Transverse colon (tissue), 4 donors: ENCODE data around the gene RTL10. TPM values are rescaled to one million over a fixed set of nuclear protein-coding genes. Genes with fewer than 3 reads are reported as not detected.

Source experiments
- DNase-seq: peaks from one replicate; pipeline ENCODE4 v3.0.0-alpha.2; 2019
- H3K27ac ChIP-seq, 4 donors: fragments of 200-600 bp; sonication (generic); 2 replicates each; pipeline ENCODE4 v1.5.1; 2016 to 2018; ENCODE audit warnings: inconsistent platforms in 4 of 4
- H3K27me3 ChIP-seq: fragments of 200-600 bp; sonication (generic); 2 replicates; pipeline ENCODE4 v1.5.1; 2017; ENCODE audit warnings: inconsistent platforms
- H3K36me3 ChIP-seq, 4 donors: fragments of 200-600 bp; sonication (generic); 2 replicates each; pipeline ENCODE4 v1.5.1; 2017 to 2019; ENCODE audit warnings: inconsistent platforms in 4 of 4
- H3K4me1 ChIP-seq, 4 donors: fragments of 200-600 bp; sonication (generic); 2 replicates each; pipeline ENCODE4 v1.5.1; 2017 to 2020; ENCODE audit warnings: inconsistent platforms in 4 of 4
- H3K4me3 ChIP-seq, 4 donors: fragments of 200-600 bp; sonication (generic); 1 replicate in 1 of 4; 2 replicates in 3 of 4; pipeline versions ENCODE4 v1.5.1 to v1.6.1; 2017 to 2019; ENCODE audit warnings: inconsistent platforms in 4 of 4
- H3K9me3 ChIP-seq, 2 donors: fragments of 200-600 bp; sonication (generic); 2 replicates each; pipeline ENCODE4 v1.5.1; 2017 to 2019; ENCODE audit warnings: inconsistent platforms in 2 of 2
- EP300 ChIP-seq: sonication (generic); formaldehyde crosslinking; IDR thresholded peaks from one replicate; pipeline ENCODE4 v1.6.1; 2017; ENCODE audit warnings: antibody characterized with exemption, low read depth
- POLR2A ChIP-seq: fragments of 450-650 bp; IDR thresholded peaks from one replicate; pipeline ENCODE4 v1.6.1; 2016; ENCODE audit warnings: antibody characterized with exemption, mild to moderate bottlenecking, moderate library complexity
- POLR2AphosphoS5 ChIP-seq, 3 donors: sonication (generic); formaldehyde crosslinking; IDR thresholded peaks; one replicate each; pipeline ENCODE4 v1.6.1; 2016; ENCODE audit warnings: antibody characterized with exemption in 3 of 3
- WGBS, 2 donors: methylation state at CpG; one replicate each; pipeline ENCODE4 v1.1.5; 2018; ENCODE audit warnings: low coverage in 1 of 2; 5-methylcytosine and 5-hydroxymethylcytosine counted together
- in situ Hi-C, 4 donors: fragments of 200-750 bp; cut with MboI; loops; one replicate each; pipeline versions ENCODE4 v1.15.0 to v1.15.1; 2017; ENCODE audit warnings: low sequenced_read_pairs in 3 of 4, low pct_ligation_motif_present in 1 of 4, low pct_unique_long_range_greater_than_20kb in 1 of 4
- intact Hi-C: fragments of 100-400 bp; cut with DNase I; formaldehyde crosslinking; loops from one replicate; pipeline ENCODE4 v1.15.1; 2023; ENCODE audit warnings: low total_unique reads
- total RNA-seq, 4 donors: library from RNA; depleted of rRNA; stranded (reverse); fragments of >200 nt; gene quantifications; one replicate each; pipeline ENCODE4 v1.1.0, GENCODE V29; 2016
- TF ChIP-seq, protein P1 (sequence below), 5 experiments: fragments of 200-600 bp in 3 of 5; fragments of 450-650 bp in 2 of 5; sonication (generic) in 3 of 5; IDR thresholded peaks; 1 replicate in 2 of 5; 2 replicates in 3 of 5; pipeline ENCODE4 v1.5.1; 2016 to 2017; ENCODE audit warnings: antibody characterized with exemption in 5 of 5, inconsistent platforms in 3 of 5, mild to moderate bottlenecking in 2 of 5, moderate library complexity in 1 of 5

The RTL10 gene
- total RNA-seq, 4 donors from 2014 or later = 7.1 to 16.8 (median 7.8) TPM

GRCh38 chr22:19809741-19810140, 44.9 kb downstream of the RTL10 start:
- H3K4me3 ChIP-seq = no peak overlapping the region
- H3K36me3 ChIP-seq = no peaks in the 10 kb centered on the region
- H3K4me1 ChIP-seq = peaks cover 0 to 11% (median 6%) of the 10 kb centered on the region in 4 donors
- in situ Hi-C loops (no loop called here), intact Hi-C loops (no loop called here)
- 97 to 100% methylated on average over 1 to 3 of the region's 3 CpGs for WGBS, 2 donors
- TF ChIP-seq POLR2A (no peak), EP300 (no peak), POLR2AphosphoS5 (IDR thresholded peaks at IDR 0.05) (no peak)
- TF ChIP-seq, protein P1, sequence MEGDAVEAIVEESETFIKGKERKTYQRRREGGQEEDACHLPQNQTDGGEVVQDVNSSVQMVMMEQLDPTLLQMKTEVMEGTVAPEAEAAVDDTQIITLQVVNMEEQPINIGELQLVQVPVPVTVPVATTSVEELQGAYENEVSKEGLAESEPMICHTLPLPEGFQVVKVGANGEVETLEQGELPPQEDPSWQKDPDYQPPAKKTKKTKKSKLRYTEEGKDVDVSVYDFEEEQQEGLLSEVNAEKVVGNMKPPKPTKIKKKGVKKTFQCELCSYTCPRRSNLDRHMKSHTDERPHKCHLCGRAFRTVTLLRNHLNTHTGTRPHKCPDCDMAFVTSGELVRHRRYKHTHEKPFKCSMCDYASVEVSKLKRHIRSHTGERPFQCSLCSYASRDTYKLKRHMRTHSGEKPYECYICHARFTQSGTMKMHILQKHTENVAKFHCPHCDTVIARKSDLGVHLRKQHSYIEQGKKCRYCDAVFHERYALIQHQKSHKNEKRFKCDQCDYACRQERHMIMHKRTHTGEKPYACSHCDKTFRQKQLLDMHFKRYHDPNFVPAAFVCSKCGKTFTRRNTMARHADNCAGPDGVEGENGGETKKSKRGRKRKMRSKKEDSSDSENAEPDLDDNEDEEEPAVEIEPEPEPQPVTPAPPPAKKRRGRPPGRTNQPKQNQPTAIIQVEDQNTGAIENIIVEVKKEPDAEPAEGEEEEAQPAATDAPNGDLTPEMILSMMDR (IDR thresholded peaks at IDR 0.05) = no peak
- H3K27me3 ChIP-seq = no peaks in the 10 kb centered on the region
- H3K27ac ChIP-seq = no peak overlapping the region
- DNase-seq = no peak
- no peaks in the 10 kb centered on the region for H3K9me3 ChIP-seq

- Histone ChIP-seq H3K4me3 (no peak overlapping the region), H3K27me3 (no peaks in the 10 kb centered on the region), H3K4me1 (peaks cover 0 to 11% (median 6%) of the 10 kb centered on the region in 4 donors), H3K36me3 (no peaks in the 10 kb centered on the region), H3K27ac (no peak overlapping the region), H3K9me3 (no peaks in the 10 kb centered on the region)
- no peak for DNase-seq
- TF ChIP-seq POLR2AphosphoS5 (IDR thresholded peaks at IDR 0.05) = no peak
- no peak for TF ChIP-seq EP300
- TF ChIP-seq POLR2A = no peak
- TF ChIP-seq, protein P1 (IDR thresholded peaks at IDR 0.05) = no peak
- intact Hi-C loops = no loop called here
- WGBS, 2 donors = 78% methylated on average over 11 of the region's 11 CpGs; no CpG with 5 or more reads in 1 of the 2 donors
- in situ Hi-C loops = no loop called here
These were observed 45.7 kb downstream of the RTL10 start for GRCh38 chr22:19808873-19809478.

- in situ Hi-C loops (no loop called here), intact Hi-C loops (no loop called here)
- Histone ChIP-seq H3K36me3 (no peaks in the 10 kb centered on the region), H3K9me3 (no peaks in the 10 kb centered on the region), H3K27ac (no peak overlapping the region), H3K27me3 (no peaks in the 10 kb centered on the region), H3K4me3 (no peak overlapping the region), H3K4me1 (peaks cover 0 to 11% (median 6%) of the 10 kb centered on the region in 4 donors)
- 92 to 96% methylated on average over 5 to 20 of the region's 20 CpGs for WGBS, 2 donors
- TF ChIP-seq, protein P1 (IDR thresholded peaks at IDR 0.05) = no peak
- no peak for TF ChIP-seq POLR2A
- TF ChIP-seq POLR2AphosphoS5 (IDR thresholded peaks at IDR 0.05) = no peak
- no peak for TF ChIP-seq EP300
- no peak for DNase-seq
These were observed 46.5 kb downstream of the RTL10 start for GRCh38 chr22:19807914-19808872.

GRCh38 chr22:19807161-19807913, 47.3 kb downstream of the RTL10 start:
- peaks cover 0 to 11% (median 6%) of the 10 kb centered on the region in 4 donors for H3K4me1 ChIP-seq
- 90% methylated on average over 15 of the region's 15 CpGs; no CpG with 5 or more reads in 1 of the 2 donors for WGBS, 2 donors
- intact Hi-C loops (no loop called here), in situ Hi-C loops (no loop called here)
- no peak overlapping the region for H3K4me3 ChIP-seq
- no peaks in the 10 kb centered on the region for H3K36me3 ChIP-seq
- H3K27ac ChIP-seq = no peak overlapping the region
- H3K9me3 ChIP-seq = no peaks in the 10 kb centered on the region
- TF ChIP-seq, protein P1 (IDR thresholded peaks at IDR 0.05) = no peak
- TF ChIP-seq EP300 (no peak), POLR2A (no peak), POLR2AphosphoS5 (IDR thresholded peaks at IDR 0.05) (no peak)
- DNase-seq = no peak
- H3K27me3 ChIP-seq = no peaks in the 10 kb centered on the region
